HUES64 (cell line): ENCODE measurements around the gene BLVRB.
"Not testable (repeated sequence)": the region's sequence is repeated elsewhere in the genome, so short reads cannot be mapped to it uniquely, and the experiment has no call there.

ENCODE experiments used
- H3K27ac ChIP-seq: 2 replicates; pipeline ENCODE4 v1.7.0; 2013; ENCODE audit warnings: low read depth, low read length, inconsistent platforms
- H3K27me3 ChIP-seq: 2 replicates; pipeline ENCODE4 v1.6.1; 2013; ENCODE audit warnings: mild to moderate bottlenecking, low read length; ENCODE audit not compliant: insufficient read depth
- H3K36me3 ChIP-seq: 2 replicates; pipeline ENCODE4 v1.6.1; 2013; ENCODE audit warnings: mild to moderate bottlenecking, low read length; ENCODE audit not compliant: insufficient read depth
- H3K4me1 ChIP-seq: 2 replicates; pipeline ENCODE4 v1.6.1; 2013; ENCODE audit warnings: mild to moderate bottlenecking, low read length, moderate library complexity; ENCODE audit not compliant: insufficient read depth
- H3K4me3 ChIP-seq: 2 replicates; pipeline ENCODE4 v1.5.1; 2013; ENCODE audit warnings: mild to moderate bottlenecking, low read length, moderate library complexity
- H3K9ac ChIP-seq: 2 replicates; pipeline ENCODE4 v1.6.1; 2013; ENCODE audit warnings: mild to moderate bottlenecking, low read depth, low read length
- H3K9me3 ChIP-seq: 2 replicates; pipeline ENCODE4 v1.6.1; 2013; ENCODE audit warnings: low read depth, low read length; ENCODE audit not compliant: insufficient read depth
- WGBS: fragments of 150-250, 120-280 bp; methylation state at CpG from one replicate; pipeline ENCODE4 v1.1.7; 2013; ENCODE audit warnings: missing lambda C conversion rate; 5-methylcytosine and 5-hydroxymethylcytosine counted together

The BLVRB gene

DNA sequence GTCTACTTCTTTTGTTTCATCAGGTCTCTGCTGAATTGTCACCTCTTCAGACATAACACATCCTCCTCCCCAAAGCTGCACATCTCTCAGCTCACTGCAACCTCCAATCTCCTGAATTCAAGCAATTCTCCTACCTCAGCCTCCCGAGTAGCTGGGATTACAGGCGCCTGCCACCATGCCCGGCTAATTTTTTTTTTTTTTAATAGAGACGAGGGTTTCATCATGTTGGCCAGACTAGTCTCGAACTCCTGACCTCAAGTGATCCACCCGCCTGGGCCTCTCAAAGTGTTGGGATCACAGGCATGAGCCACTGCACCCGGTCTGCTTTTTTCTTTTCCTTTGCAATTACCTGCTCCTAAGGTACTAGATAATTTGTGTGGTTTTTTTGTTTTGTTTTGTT lies 32.8 kb downstream of the BLVRB start:
- H3K4me3 ChIP-seq, H3K27me3 ChIP-seq, H3K36me3 ChIP-seq, H3K9me3 ChIP-seq: not testable (repeated sequence)
- WGBS: 87% methylated on average over 7 of the region's 7 CpGs
- Histone ChIP-seq H3K9ac (0 out of 2 replicates have a peak overlapping the region, but pooled peaks have one; percentile 86), H3K27ac (peak overlapping the region; percentile 95; the same call in 1 of the 2 replicates), H3K4me1 (peaks cover 14% of the 10 kb centered on the region)

DNA sequence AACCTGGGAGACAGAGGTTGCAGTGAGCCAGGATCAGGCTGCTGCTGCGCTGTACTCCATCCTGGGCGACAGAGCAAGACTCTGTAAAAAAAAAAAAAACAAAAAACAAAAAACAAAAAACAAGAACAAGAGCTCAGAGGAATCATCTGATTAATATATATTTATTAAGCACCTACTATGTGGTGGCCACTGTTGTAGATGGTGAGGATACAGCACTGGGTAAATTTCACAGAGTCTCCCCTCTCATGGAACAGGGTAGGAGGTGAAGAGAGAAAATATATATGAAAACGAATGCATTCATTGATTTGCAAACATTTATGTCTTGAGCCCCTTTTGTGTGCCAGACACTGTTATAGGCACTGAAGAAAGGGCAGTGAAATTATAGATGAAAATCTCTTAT lies 33.8 kb downstream of the BLVRB start:
- Histone ChIP-seq H3K9ac (no peak overlapping the region), H3K27me3 (no peaks in the 10 kb centered on the region), H3K4me3 (no peak overlapping the region), H3K36me3 (no peaks in the 10 kb centered on the region), H3K9me3 (no peaks in the 10 kb centered on the region), H3K27ac (no peak overlapping the region), H3K4me1 (peaks cover 14% of the 10 kb centered on the region)
- 95% methylated on average over 3 of the region's 3 CpGs for WGBS

DNA sequence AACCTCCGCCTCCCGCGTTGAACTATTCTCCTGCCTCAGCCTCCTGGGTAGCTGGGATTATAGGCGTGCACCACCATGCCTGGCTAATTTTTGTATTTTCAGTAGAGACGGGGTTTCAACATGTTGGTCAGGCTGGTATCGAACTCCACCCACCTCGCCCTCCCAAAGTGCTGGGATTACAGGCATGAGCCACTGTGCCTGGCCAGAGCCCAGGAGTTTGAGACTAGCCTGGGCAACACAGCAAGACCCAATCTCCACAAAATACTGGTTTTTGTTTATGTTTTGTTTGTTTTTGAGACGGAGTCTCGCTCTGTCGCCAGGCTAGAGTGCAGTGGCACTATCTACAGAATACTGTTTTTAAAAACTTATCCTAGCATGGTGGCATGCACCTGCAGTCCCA lies 35.3 kb downstream of the BLVRB start:
- H3K36me3 ChIP-seq, H3K27me3 ChIP-seq, H3K9ac ChIP-seq, H3K4me3 ChIP-seq, H3K27ac ChIP-seq, H3K9me3 ChIP-seq: not testable (repeated sequence)
- peaks cover 14% of the 10 kb centered on the region for H3K4me1 ChIP-seq
- 94% methylated on average over 10 of the region's 10 CpGs for WGBS

DNA sequence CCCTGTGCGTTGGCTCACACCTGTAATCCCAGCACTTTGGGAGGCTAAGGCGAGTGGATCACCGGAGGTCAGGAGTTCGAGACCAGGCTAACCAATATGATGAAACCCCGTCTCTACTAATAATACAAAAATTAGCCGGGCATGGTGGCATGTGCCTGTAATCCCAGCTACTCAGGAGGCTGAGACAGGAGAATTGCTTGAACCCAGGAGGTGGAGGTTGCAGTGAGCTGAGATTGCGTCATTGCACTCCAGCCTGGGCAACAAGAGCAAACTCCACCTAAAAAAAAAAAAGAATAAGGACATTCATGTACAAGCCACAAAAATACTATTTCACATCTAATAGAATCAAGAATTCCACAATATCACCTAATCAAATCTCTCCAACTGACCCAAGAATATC lies 37.3 kb downstream of the BLVRB start:
- WGBS: 97% methylated on average over 7 of the region's 7 CpGs
- H3K27ac ChIP-seq, H3K9ac ChIP-seq, H3K4me3 ChIP-seq, H3K27me3 ChIP-seq, H3K9me3 ChIP-seq, H3K36me3 ChIP-seq: not testable (repeated sequence)
- H3K4me1 ChIP-seq: peaks cover 13% of the 10 kb centered on the region

DNA sequence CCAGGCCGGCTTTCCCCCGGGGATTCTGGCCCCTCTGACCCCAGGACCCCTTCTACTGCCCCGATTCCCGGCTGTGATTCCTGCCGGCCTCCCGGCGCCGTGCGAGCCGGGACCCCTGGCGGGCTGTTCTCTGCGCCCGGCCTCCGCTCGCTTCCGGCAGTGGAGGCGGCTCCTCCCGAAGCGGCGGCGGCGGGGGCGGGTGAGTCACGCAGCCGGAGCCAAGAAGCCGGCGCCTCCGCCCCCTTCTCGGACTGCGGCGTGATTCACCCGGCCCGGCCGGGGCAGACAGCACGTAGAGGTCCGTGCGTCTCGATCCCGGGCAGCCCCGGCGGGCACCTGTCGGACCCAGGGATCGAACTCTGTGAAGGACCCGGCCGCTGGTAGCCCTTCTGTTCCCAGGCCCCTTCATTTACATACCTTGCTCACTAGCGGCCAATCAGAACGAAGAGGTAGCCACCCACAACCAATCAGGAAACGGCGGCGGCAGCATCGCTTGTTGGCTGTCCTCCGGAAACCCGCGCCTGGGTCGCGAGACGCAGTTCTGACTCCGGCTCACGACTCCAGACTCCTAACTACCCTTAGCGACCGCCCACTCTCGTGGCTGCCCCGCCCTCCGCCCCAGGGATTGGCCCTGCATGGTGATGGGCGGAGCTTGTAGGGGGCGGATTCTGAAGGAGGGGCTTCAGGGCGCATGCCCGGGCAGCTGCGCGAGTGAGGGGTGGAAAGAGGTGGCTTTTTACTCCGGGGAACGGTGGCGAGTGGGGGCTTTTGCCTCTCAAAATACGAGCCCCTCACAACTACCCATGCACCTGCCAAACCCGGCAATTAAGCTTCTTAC lies 39.9 kb downstream of the BLVRB start, which contains the start of gene SERTAD1:
Gene SERTAD1, minus strand, starts transcription at position 543 of the 838 bp plus-strand sequence. CDS start 2,446 bp downstream, outside the sequence.
- Histone ChIP-seq H3K4me3 (peak within 1 kb of the TSS; percentile 77), H3K27ac (peak within 1 kb of the TSS; percentile 98), H3K9ac (peak within 1 kb of the TSS; percentile 80), H3K4me1 (peaks cover 10% of the 10 kb centered on the region), H3K9me3 (no peaks in the 10 kb centered on the region), H3K36me3 (peaks cover 7% of the 10 kb centered on the region; the same call in 1 of the 2 replicates), H3K27me3 (no peaks in the 10 kb centered on the region)
- WGBS: under 1% methylated on average over 72 of the region's 75 CpGs

DNA sequence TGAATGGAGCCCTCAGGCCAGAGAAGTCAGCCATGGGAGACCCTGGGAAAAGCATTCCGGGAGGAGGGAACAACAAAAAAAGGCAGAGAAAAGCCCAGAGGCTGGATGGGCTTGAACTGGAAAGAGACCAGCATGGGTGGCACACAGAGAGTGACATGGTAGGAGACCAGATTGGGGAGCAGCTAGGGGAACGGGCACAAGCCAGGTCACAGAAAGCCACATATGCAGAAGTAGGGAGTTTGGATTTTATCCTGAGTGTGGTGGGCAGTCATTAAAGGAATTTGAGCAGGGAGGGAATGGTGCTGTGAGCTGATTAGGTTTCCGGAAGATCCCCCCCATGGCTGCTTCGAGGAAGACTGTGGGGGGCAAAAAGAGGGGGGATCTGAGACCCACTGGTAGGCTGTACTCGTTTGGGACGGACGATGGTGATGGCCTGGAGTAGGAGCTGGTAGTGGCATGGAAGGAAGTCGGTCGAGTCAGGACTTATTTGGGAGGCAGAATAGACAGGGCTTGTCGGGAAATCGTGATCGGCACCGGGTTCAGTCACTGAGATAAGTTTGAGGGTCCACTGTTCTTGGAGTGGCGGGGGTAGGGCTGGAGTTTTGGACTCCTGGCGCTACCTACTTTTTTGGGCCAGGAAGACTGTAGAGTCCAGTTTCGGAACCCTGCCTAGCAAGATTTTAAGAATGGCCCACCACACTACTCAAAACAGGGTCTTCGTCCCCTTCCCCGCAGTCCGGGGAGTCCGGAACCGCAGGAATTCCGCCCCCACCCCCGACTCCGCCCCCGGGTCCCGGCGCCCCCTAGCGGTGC lies 40.7 kb downstream of the BLVRB start:
- Histone ChIP-seq H3K36me3 (peaks cover 7% of the 10 kb centered on the region; the same call in 1 of the 2 replicates), H3K9me3 (no peaks in the 10 kb centered on the region), H3K4me3 (peak overlapping the region; percentile 77), H3K4me1 (peaks cover 10% of the 10 kb centered on the region), H3K27ac (peak overlapping the region; percentile 98), H3K27me3 (no peaks in the 10 kb centered on the region), H3K9ac (peak overlapping the region; percentile 80)
- WGBS: 2% methylated on average over 28 of the region's 28 CpGs

DNA sequence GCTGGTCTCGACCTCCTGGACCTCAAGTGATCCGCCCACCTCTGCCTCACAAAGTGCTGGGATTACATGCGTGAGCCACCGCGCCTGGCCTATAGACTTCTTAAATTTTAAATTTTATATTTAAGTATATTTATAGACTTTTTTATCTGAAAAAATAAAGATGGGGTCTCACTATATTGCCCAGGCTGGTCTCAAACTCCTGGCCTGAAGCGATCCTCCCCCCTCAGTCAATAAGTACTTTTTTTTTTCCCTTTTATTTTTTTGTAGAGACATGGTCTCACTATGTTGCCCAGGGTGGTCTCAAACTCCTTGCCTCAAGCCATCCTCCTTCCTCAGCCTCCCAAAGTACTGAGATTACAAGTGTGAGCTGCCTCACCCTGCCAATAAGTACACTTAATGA lies 41.6 kb downstream of the BLVRB start:
- Histone ChIP-seq H3K9ac (no peak overlapping the region), H3K4me1 (peaks cover 10% of the 10 kb centered on the region), H3K9me3 (no peaks in the 10 kb centered on the region), H3K27me3 (no peaks in the 10 kb centered on the region), H3K4me3 (peak overlapping the region; percentile 77; the same call in 1 of the 2 replicates), H3K27ac (no peak overlapping the region), H3K36me3 (peaks cover 7% of the 10 kb centered on the region; the same call in 1 of the 2 replicates)
- WGBS: 93% methylated on average over 3 of the region's 6 CpGs

DNA sequence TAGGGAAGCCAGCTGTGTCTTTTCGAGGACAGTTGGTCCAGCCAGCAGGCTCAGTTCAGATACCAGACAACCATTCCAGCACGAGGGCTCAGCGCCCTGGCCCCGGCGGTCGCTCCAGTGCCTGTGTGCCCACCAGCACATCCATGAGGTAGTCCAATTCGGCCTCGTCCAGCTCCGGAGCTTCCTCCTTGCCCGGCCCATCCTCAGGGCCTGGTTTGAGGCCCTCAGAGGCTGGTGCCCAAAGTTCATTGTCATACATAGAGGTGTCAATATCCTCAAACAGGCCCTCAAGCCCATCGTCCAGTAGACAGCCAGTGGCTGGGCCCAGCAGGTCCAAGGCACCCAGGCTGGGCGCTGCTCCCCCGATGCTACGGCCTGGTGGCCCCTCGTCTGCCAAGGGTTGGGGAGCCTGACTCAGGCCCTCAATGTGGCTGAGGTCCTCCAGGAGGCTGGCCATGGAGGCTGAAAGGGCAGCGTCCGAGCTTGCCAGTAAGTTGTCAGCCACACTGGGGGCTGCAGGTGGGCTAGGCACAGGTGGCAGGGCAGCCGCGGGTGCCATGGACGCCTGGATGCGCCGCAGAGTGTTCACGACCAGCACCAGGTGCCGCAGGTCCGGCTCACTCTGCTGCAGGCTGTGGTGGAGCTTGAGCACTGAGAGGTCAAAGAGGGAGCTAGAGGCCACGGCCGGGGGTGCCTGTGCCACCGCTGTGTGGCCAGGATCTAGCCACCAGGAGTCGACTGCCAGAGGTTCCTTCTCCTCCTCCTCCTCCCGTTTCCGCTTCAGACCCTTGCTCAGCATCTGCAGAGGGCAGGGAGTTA lies 42.6 kb downstream of the BLVRB start:
- no peaks in the 10 kb centered on the region for H3K9me3 ChIP-seq
- H3K4me1 ChIP-seq: peaks cover 10% of the 10 kb centered on the region
- WGBS: 93% methylated on average over 31 of the region's 31 CpGs
- no peaks in the 10 kb centered on the region for H3K27me3 ChIP-seq
- peaks cover 7% of the 10 kb centered on the region; the same call in 1 of the 2 replicates for H3K36me3 ChIP-seq
- H3K9ac ChIP-seq: no peak overlapping the region
- H3K4me3 ChIP-seq: no peak overlapping the region
- H3K27ac ChIP-seq: no peak overlapping the region

DNA sequence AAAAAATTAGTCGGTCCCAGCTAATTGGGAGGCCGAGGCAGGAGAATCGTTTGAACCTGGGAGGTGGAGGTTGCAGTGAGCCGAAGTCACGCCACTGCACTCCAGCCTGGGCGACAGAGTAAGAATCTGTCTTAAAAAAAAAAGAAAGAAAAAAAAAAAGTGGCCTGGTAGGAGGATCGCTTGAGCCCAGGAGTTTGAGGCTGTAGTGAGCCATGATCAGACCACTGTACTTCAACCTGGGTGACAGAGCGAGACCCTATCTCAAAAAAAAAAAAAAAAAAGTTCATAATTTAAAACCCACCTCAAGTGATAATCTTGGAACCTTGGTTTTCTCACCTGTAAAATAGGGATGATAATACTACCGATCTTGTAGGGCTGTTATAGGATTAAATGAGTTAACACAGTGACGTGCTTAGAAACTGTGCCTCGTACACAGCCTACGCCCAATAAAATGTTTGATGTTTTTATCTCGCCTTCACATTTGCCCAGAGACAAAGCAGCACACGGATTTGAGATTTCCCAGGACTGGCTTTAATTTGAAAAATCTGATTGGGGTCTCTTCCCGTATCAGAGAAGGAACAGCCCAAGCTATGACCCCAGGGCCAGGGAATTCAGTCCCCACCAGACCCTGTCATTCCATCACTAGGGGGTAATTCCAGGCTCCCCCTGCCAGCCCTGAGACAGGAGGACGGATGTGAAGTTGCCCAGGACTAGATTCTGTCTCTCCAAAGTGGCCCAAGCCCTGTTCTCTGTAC lies 43.4 kb downstream of the BLVRB start:
- Histone ChIP-seq H3K4me3 (no peak overlapping the region), H3K9ac (no peak overlapping the region), H3K27ac (no peak overlapping the region), H3K9me3 (no peaks in the 10 kb centered on the region), H3K36me3 (peaks cover 7% of the 10 kb centered on the region; the same call in 1 of the 2 replicates), H3K4me1 (peaks cover 10% of the 10 kb centered on the region), H3K27me3 (no peaks in the 10 kb centered on the region)
- WGBS: 93% methylated on average over 16 of the region's 16 CpGs
